BJ (cell line): ENCODE measurements around the gene PLD4. TPM values are rescaled to one million over a fixed set of nuclear protein-coding genes. Genes with fewer than 3 reads are reported as not detected.

Source experiments
- CTCF ChIA-PET: fragments of 350-600 bp; formaldehyde crosslinking; extraction: SDS; loops from one replicate; lab custom pipeline; 2021; ENCODE audit warnings: antibody characterized with exemption, inconsistent platforms; lab: Yijun Ruan, JAX
- POLR2A ChIA-PET: fragments of 300-600 bp; sonication (Branson Sonifier 250); formaldehyde crosslinking; extraction: SDS; loops from one replicate; lab custom pipeline; 2021; ENCODE audit warnings: antibody characterized with exemption; lab: Charles Lee
- DNase-seq: peaks from one replicate; pipeline ENCODE4 v3.0.0-alpha.2; 2011; ENCODE audit warnings: low read depth
- H3K27me3 ChIP-seq: 2 replicates; pipeline ENCODE4 v1.6.0; 2011; ENCODE audit warnings: low read length; ENCODE audit not compliant: control insufficient read depth, insufficient read depth
- H3K36me3 ChIP-seq: 2 replicates; pipeline ENCODE4 v1.5.1; 2011; ENCODE audit warnings: low read length; ENCODE audit not compliant: control insufficient read depth, insufficient read depth
- H3K4me3 ChIP-seq: 2 replicates; pipeline ENCODE4 v1.5.1; 2011; ENCODE audit warnings: low read depth, mild to moderate bottlenecking, control low read depth, low read length
- CTCF ChIP-seq: IDR thresholded peaks from 2 replicates; pipeline ENCODE4 v1.5.1; 2011; ENCODE audit warnings: low read depth, mild to moderate bottlenecking, control low read depth, inconsistent platforms, low read length, moderate library complexity; ENCODE audit not compliant: insufficient read depth
- polyA plus RNA-seq: library from polyadenylated mRNA; depleted of rRNA; stranded (reverse); fragments of >200 nt; gene quantifications from 2 replicates; pipeline ENCODE4 v1.2.3, GENCODE V29; 2011

PLD4 gene
- polyA plus RNA-seq, 1 experiment: 0.02 TPM

- Histone ChIP-seq H3K27me3 (no peaks in the 10 kb centered on the region), H3K36me3 (peaks cover 22% of the 10 kb centered on the region), H3K4me3 (no peak overlapping the region)
- no peak for DNase-seq
- CTCF ChIA-PET: no interaction called here
- POLR2A ChIA-PET: no interaction called here
- TF ChIP-seq CTCF: no peak
Measured at GRCh38 chr14:104891121-104891551, 33.5 kb upstream of the PLD4 start.

- Histone ChIP-seq H3K36me3 (peaks cover 19% of the 10 kb centered on the region), H3K4me3 (no peak overlapping the region), H3K27me3 (no peaks in the 10 kb centered on the region)
- POLR2A ChIA-PET: no interaction called here
- CTCF ChIA-PET: interaction anchor here (1.4 kb wide), 1 partner anchor 85 kb away, joined by 3 read pairs; no protein-coding TSS in a partner anchor
- TF ChIP-seq CTCF: no peak
- DNase-seq: no peak
Measured at GRCh38 chr14:104891664-104892530, 32.8 kb upstream of the PLD4 start.

- TF ChIP-seq CTCF: no peak
- DNase-seq: no peak
- CTCF ChIA-PET: interaction anchor here (0.5 to 4.5 kb wide), 4 partner anchors 17 to 153 kb away, joined by 3 to 55 read pairs (median 12); no protein-coding TSS in a partner anchor
- POLR2A ChIA-PET: no interaction called here
- Histone ChIP-seq H3K36me3 (peaks cover 12% of the 10 kb centered on the region), H3K27me3 (no peaks in the 10 kb centered on the region), H3K4me3 (no peak overlapping the region)
Measured at GRCh38 chr14:104892531-104893434, 31.9 kb upstream of the PLD4 start.

GRCh38 chr14:104893435-104894207 is 31.1 kb upstream of the PLD4 start:
- Histone ChIP-seq H3K4me3 (no peak overlapping the region), H3K27me3 (no peaks in the 10 kb centered on the region), H3K36me3 (peaks cover 9% of the 10 kb centered on the region)
- ChIA-PET CTCF (interaction anchor here (1.4 to 4.5 kb wide), 4 partner anchors 14 to 152 kb away, joined by 3 to 55 read pairs (median 12); no protein-coding TSS in a partner anchor), POLR2A (no interaction called here)
- TF ChIP-seq CTCF: no peak
- no peak for DNase-seq
